G401.6 (cell line): ENCODE results near the gene ARVCF.
"Not testable (repeated sequence)": the region's sequence is repeated elsewhere in the genome, so short reads cannot be mapped to it uniquely, and the experiment has no call there.

Experiments
- FAIRE-seq: peaks from 2 replicates; lab custom pipeline; 2012; peaks lifted over from hg19 to GRCh38; lab: Jason Lieb, UNC

The ARVCF gene

DNA sequence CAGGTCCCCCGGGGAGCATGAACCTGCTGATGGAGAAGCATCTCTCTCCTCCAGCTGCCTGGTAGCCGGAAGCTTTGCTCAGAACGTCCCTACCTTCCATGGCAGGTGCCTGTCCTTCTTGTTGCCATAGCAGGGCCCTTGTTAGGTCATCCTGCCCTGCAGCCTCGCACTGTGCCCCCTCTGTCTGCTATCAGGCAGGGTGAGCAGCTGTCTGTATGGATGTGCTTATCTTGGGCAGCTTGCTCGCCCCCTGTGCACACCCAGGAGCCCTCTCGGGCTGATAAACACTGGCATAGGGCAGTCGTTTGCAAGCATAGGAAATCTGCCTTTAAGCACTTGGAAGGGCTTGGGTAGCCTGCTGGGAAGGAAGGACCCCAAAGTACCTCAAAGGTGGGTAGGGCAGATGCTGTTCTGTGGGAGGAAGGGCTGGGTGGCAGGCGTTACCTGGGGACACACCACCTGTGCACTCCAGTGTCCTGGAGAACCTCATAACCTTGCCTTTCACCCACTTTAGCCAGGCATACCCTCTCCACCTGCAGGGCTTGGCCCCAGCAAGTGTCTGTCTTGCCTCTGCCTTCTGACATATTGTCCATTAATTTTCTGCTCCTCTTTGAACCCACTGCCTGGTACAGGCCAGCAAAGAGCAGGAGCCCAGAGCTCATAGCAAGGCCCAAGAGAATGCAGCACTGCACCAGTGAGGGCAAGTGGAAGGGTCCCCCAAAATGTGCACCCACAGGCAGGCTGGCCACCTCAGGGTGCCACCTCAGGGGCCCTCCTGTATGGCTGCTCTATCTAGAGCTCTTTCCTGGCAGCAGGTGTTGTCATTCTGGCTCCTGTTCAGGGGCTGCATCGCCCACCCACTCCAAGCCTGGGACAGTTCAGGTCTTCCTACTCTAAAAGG, 83.0 kb downstream of the ARVCF start:
- no peak for FAIRE-seq

DNA sequence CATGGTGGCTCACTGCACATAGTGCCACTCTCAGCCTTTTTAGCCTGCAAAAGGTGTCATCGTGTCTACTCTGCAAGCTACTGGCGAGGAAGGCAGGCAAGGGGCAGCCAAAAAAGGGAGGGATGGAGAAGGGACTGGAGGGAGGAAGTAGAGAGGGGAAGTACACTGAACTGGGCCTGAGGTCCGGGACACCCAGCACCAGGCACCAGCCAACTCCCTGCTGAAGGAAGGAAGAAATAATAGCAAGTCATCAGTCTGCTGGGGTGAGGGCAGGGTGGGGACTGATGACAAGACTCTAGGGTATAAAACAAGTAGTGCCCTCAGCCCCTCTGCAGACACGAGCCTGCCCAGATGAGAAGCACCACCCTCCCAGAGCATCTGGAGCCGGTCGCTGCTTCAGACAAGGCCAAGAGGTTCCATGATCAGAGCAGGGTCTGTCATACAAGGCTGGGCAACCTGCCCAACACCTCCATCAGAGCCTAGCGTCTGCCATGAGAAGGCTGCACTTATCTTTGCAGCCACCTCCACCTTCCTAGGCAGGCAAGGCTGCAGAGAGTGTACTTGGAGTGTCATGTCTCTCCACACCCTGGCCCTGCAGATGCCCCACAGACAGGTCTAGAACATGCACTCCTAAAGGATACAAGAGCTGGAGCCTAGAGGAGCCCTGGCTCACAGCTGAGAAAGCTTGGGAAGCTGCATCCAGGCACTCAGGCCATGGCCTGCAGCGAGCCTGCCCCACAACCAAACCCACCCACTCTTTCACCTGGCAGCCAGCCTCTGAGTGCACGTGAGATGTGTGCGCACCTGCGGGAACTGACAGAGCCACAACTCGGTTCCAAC, 84.0 kb downstream of the ARVCF start:
- no peak for FAIRE-seq

DNA sequence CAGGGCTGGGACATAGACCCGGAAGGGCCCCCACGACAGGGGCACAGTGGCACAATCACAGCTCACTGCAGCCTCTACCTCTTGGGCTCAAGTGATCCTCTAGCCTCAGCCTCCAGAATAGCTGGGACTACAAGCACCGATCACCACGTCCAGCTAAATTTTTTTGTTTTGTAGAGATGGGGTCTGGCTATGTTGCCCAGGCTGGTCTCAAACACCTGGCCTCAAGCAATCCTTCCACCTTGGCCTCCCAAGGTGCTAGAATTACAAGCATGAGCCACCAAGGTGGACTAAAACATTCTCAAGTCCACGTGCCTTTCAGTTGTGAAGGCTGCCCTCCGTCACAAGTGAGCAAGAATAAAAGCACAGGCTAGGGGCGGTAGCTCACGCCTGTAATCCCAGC, 85.1 kb downstream of the ARVCF start:
- FAIRE-seq = no peak

DNA sequence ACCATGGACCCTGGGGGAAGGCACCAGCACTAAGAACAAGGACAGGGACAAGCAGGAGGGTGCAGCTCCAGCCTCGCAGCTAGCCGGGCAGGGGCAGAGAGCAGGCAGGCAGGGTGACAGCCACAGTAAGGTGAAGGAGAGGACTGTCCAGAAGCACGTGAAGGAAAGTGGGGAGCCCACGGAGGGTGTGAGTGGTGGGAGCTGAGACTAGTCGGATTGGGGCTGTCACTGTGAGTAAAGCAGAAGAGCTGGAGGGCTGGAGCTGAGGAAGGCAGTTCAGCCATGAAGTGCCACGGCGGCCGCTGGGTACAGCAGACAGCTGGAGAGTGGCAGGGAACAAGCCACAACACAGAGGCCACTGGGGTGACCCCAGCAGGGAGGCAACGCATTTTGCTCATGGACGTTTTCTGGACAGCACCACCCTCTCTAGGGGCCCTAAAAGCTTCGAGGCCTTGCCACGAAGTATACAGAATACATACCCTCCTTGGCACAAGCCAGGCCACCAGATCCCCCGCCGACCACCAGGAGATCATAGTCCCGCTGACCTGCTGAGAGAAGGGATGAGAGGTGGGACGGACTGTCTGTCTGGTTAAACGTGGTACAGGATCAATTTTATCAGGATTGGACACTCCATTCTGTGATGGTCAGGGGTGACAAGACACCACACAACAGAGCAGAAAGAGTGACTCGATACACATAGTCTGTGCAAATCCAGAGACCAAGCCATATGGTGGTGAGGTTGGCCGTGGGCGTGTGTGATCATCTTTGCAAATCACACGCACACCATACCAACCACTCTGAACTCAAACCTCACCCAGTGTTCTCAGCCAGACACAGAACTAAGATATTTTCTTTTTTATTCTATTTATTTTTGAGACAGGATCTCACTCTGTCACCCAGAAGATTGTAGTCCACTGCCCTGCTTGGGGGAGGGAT, 85.8 kb downstream of the ARVCF start:
- no peak for FAIRE-seq

DNA sequence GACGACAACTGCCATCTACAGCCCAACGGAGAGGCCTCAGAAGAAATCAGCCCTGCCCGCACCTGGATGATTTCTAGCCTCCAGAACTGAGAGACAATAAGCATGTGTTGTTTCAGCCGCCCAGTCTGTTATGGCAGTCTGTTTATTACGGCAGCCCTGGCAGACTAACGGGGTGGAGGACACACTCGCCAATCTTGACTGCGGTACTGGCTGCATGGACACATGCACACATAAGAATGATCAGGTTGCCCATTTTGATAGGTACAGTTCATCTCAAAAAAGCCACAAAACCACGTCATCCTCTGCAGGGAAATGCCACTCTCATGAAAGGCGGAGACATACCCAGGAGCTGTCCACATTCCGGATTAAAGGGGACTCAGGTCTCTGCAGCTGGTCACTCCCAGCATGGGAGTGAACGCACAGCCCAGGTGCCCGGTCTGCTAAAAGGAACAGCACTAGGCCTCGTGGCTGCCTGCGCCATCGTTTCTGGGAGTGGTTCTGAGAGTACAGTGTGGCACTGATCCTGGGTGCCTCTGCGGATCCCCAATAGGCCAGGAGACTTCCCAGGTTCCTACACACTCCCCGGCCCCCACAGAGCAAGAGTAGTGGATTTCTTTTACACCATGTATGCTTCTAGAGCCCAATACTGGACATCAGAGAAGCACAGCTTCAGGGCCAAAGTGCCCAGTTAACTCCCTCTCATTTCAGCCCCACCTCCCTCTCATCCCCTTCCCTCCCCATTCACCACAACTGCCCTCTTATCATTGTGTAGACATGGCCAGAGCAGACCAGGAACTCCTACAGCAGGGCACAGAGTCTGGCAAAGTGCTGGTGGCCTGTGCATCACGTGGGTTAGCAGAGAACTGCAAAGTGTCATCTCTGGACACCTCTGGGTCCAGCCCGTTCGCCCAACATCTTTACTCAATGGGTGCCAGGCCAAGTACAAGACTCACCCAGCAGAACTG, 86.8 kb downstream of the ARVCF start:
- no peak for FAIRE-seq

DNA sequence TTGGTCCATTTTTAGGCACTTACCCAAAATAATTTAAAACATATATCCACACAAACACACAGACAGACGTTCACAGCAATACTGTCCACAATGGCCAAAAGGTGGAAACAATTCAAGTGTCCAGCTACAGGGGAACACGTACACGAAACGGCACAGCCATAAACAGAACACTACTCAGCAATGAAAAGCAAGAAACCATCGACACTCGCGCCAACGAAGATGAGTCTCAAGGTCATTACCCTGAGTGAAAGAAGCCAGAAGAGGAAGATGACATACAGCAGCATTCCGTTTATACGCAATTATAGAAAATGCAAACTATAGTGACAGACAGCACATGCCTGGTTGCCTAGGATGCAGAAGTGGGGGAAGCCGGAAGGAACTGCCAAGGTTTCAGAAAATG, 88.4 kb downstream of the ARVCF start:
- FAIRE-seq = no peak

DNA sequence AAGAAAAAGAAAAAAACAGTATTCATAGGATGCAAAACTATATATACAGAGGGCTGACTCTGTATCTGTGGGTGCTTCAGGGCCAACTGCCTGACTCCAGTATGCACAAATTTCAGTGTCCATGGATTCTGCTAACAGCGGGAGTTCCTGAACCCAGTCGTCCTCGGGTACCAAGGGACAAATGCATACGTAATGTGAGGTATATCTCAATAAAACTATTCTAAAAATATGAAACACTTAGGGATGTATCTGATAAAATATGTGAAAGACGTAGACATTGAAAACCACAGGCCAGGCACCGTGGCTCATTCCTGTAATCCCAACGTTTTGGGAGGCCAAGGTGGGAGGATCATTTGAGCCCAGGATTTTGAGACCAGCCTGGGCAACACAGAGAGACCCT, 88.9 kb downstream of the ARVCF start:
- no peak for FAIRE-seq

DNA sequence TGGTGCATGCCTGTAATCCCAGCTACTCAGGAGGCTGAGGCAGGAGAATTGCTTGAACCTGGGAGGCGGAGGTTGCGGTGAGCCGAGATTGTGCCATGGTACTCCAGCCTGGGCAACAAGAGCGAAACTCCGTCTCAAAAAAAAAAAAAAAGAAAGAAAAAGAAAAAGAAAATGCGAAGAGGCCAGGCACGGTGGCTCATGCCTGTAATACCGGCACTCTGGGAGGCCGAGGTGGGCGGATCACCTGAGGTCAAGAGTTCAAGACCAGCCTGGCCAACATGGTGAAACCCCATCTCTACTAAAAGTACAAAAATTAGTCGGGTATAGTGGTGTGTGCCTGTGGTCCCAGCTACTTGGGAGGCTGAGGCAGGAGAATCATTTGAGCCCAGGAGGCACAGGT, 90.6 kb downstream of the ARVCF start:
- FAIRE-seq = not testable (repeated sequence)

DNA sequence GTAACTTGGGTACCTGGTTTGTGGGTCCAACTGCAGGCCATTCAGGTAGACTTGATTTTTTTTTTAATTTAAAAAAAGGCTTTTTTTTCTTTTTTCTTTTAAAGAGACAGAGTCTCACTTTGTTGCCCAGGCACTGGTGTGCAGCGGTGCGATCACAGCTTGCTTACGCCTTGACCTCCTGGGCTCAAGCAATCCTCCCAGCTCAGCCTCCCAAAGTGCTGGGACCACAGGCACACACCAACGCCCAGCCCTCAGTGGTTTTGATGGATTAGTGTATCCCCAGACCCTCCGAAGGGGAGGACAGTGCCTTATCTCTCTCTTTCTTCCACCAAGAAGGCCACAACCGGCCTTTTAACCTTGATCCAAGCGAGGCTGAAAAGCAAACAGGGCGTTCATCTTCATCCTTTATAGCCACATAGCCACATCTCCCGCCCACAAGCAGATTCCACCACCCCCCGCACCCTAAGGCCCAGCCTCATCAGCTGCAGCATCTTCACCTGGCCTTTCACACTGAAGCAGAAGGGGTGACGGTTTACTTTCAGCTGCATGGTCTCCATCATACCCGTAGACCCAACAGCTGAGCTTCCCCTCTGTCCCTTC, 92.6 kb downstream of the ARVCF start:
- FAIRE-seq = no peak

DNA sequence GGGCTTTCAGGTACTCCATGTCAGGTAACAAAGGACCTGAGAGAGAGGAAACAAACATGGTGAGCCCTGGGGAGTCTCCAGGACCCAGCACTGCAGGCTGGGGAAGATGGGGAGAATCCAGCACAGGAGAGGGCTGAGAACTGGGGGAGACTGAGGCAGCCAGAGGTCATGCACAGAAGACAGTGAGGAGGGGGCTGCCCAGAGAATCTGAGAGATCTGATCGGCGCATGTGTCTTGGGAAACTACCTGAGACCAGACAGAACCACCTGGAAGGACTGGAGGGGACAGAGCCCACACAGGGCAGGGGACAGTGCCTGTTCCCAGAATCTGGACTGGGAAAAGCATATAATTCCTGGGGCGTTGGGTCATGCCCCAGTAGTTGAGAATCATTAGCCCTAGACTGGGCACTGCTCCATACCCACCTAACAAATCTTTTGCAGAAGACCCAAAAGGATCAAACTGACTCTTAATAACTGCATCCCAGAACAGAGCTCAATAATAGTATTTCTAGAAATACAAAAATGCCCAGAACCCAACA, 95.0 kb downstream of the ARVCF start:
- FAIRE-seq = no peak
